ENCODE results near the gene C15orf39. TPM values are rescaled to one million over a fixed set of nuclear protein-coding genes. Genes with fewer than 3 reads are reported as not detected.
"Not testable (repeated sequence)": the region's sequence is repeated elsewhere in the genome, so short reads cannot be mapped to it uniquely, and the experiment has no call there.

C15orf39 gene
- total RNA-seq, 1 donor from 2014 or later = 2.1 TPM

GRCh38 chr15:75214293-75215096 is 12.8 kb downstream of the C15orf39 start:
- DNase-seq (ENCODE audit: low read depth) = no peak
- H3K4me3 ChIP-seq (ENCODE audit: low read depth, low read length) = no peak overlapping the region
- FAIRE-seq = no peak
- H3K27me3 ChIP-seq (ENCODE audit: control insufficient read depth, insufficient read depth, low read length) = no peaks in the 10 kb centered on the region
- no peak for TF ChIP-seq CTCF (IDR thresholded peaks at IDR 0.05; ENCODE audit: insufficient read depth, low read length, severe bottlenecking)
- H3K36me3 ChIP-seq (ENCODE audit: control insufficient read depth, insufficient read depth, low read length) = peaks cover 21% of the 10 kb centered on the region

DNA sequence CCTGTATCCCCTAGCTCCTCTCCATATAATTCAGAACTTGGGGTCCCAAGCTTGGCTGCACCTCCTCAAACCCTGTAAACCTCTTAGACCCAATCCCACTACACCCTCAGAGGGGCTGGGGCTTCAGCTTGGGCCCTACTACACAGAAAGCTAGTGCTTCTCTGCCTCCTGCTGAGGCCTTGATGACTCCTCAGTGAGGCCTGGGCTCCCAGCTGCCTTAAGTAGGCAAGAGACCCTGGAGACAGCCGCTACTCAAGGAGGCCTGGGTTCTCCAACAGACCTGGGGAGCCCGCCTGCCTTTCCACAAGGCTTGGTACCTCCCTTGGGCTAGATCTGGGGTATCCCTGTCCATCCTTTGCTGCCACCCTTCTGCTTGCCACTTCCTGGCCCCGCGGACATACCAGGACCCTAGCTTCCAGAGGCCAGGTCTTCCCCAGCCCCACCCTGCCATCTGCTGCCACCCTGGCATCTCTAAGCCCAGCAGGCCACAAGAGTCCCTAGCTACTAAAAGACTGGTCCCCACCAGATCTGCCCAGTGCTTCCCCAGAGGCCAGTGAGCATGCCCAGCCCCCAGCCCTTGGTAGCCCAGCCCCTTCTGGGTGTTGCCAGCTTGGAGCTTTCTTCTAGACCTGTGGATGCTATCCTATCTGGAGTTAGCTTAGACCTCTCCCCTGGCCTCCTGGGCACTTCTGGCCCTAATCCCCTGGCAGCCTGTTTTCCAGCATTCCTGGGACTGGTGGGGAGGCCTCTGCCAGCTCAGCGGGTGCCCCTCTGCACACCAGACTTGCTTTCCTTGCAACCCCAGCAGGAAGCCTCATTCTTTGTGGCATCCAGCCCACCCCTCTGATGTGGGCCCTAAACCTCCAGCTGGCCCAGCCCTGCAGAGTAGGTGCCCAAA is 13.7 kb downstream of the C15orf39 start:
- no peak for DNase-seq (ENCODE audit: low read depth)
- no peak for TF ChIP-seq CTCF (IDR thresholded peaks at IDR 0.05; ENCODE audit: insufficient read depth, low read length, severe bottlenecking)
- Histone ChIP-seq H3K27me3 (ENCODE audit: control insufficient read depth, insufficient read depth, low read length) (no peaks in the 10 kb centered on the region), H3K36me3 (ENCODE audit: control insufficient read depth, insufficient read depth, low read length) (peaks cover 14% of the 10 kb centered on the region), H3K4me3 (ENCODE audit: low read depth, low read length) (no peak overlapping the region)
- FAIRE-seq = no peak

- H3K27me3 ChIP-seq (ENCODE audit: control insufficient read depth, insufficient read depth, low read length) = no peaks in the 10 kb centered on the region
- peaks cover 1% of the 10 kb centered on the region for H3K36me3 ChIP-seq (ENCODE audit: control insufficient read depth, insufficient read depth, low read length)
- no peak for FAIRE-seq
- no peak for DNase-seq (ENCODE audit: low read depth)
- TF ChIP-seq CTCF (IDR thresholded peaks at IDR 0.05; ENCODE audit: insufficient read depth, low read length, severe bottlenecking) = no peak
- no peak overlapping the region for H3K4me3 ChIP-seq (ENCODE audit: low read depth, low read length)
These were observed 15.3 kb downstream of the C15orf39 start for GRCh38 chr15:75217012-75217411.

GRCh38 chr15:75217574-75217973 is 15.9 kb downstream of the C15orf39 start:
- H3K27me3 ChIP-seq (ENCODE audit: control insufficient read depth, insufficient read depth, low read length); DNase-seq (ENCODE audit: low read depth); FAIRE-seq; H3K36me3 ChIP-seq (ENCODE audit: control insufficient read depth, insufficient read depth, low read length); H3K4me3 ChIP-seq (ENCODE audit: low read depth, low read length): not testable (repeated sequence)

GRCh38 chr15:75219507-75219929 is 17.8 kb downstream of the C15orf39 start:
- not testable (repeated sequence) for DNase-seq (ENCODE audit: low read depth); H3K27me3 ChIP-seq (ENCODE audit: control insufficient read depth, insufficient read depth, low read length); H3K36me3 ChIP-seq (ENCODE audit: control insufficient read depth, insufficient read depth, low read length); H3K4me3 ChIP-seq (ENCODE audit: low read depth, low read length); FAIRE-seq

DNA sequence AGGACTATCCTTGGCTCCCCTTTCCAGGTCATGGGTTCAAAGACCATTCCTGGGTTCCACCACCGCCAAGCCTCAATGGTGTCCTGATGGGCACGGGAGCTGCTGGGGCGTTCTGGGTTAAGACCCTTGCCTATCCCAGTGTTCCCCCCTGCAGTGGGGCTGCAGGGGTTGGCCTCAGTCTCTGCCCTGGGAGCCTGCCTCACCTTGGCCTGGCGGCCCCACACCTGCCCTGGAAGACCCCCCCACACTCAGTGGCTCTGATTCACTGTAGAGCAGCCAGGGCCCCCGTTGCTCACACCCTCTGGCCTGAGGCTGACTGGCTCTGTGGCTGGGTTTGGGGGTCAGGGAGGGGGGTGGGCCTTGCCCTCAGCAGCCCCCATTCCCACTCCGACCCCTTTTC is 22.0 kb downstream of the C15orf39 start:
- FAIRE-seq = no peak

More for the DNA sequence above, 22.0 kb downstream of the C15orf39 start:
- no peak overlapping the region for H3K4me3 ChIP-seq (ENCODE audit: low read depth, low read length)
- TF ChIP-seq CTCF (IDR thresholded peaks at IDR 0.05; ENCODE audit: insufficient read depth, low read length, severe bottlenecking) = no peak
- no peak for DNase-seq (ENCODE audit: low read depth)
- H3K27me3 ChIP-seq (ENCODE audit: control insufficient read depth, insufficient read depth, low read length) = peaks cover 3% of the 10 kb centered on the region
- H3K36me3 ChIP-seq (ENCODE audit: control insufficient read depth, insufficient read depth, low read length) = no peaks in the 10 kb centered on the region

Measured in bronchial epithelial cell (primary cell).